ENCODE measurements around the gene C6orf163.

Gene C6orf163

GRCh38 chr6:87357479-87358196 is 13.0 kb downstream of the C6orf163 start:
- no peak for DNase-seq (ENCODE audit: low spot score)

GRCh38 chr6:87364602-87365252 is 20.1 kb downstream of the C6orf163 start:
- DNase-seq (ENCODE audit: low spot score), result no peak

GRCh38 chr6:87366072-87366827 is 21.6 kb downstream of the C6orf163 start:
- no peak for DNase-seq (ENCODE audit: low spot score)

- no peak for DNase-seq (ENCODE audit: low spot score)
Measured at GRCh38 chr6:87366899-87367298, 22.3 kb downstream of the C6orf163 start.

- no peak for DNase-seq (ENCODE audit: low spot score)
Measured at GRCh38 chr6:87373377-87373776, 28.8 kb downstream of the C6orf163 start.

- DNase-seq (ENCODE audit: low spot score), result no peak
Measured at GRCh38 chr6:87375315-87375714, 30.7 kb downstream of the C6orf163 start.

- DNase-seq (ENCODE audit: low spot score), result no peak
Measured at GRCh38 chr6:87376643-87377042, 32.0 kb downstream of the C6orf163 start.

- DNase-seq (ENCODE audit: low spot score), result peak; percentile 13
Measured at GRCh38 chr6:87378947-87379346, 34.3 kb downstream of the C6orf163 start.

GRCh38 chr6:87382861-87383260 is 38.2 kb downstream of the C6orf163 start:
- DNase-seq (ENCODE audit: low spot score), result no peak

GRCh38 chr6:87384038-87384437 is 39.4 kb downstream of the C6orf163 start:
- no peak for DNase-seq (ENCODE audit: low spot score)

GRCh38 chr6:87384449-87384848 is 39.8 kb downstream of the C6orf163 start:
- no peak for DNase-seq (ENCODE audit: low spot score)

- peak; percentile 28 for DNase-seq (ENCODE audit: low spot score)
Measured at GRCh38 chr6:87391334-87391733, 46.7 kb downstream of the C6orf163 start.

GRCh38 chr6:87393026-87393622 is 48.5 kb downstream of the C6orf163 start:
- peak; percentile 48 for DNase-seq (ENCODE audit: low spot score)

GRCh38 chr6:87395431-87395830 is 50.8 kb downstream of the C6orf163 start:
- DNase-seq (ENCODE audit: low spot score), result no peak

GRCh38 chr6:87396595-87397392 is 52.2 kb downstream of the C6orf163 start:
- peak; percentile 27 for DNase-seq (ENCODE audit: low spot score)

- DNase-seq (ENCODE audit: low spot score), result no peak
Measured at GRCh38 chr6:87397656-87398055, 53.0 kb downstream of the C6orf163 start.

GRCh38 chr6:87401832-87402231 is 57.2 kb downstream of the C6orf163 start:
- no peak for DNase-seq (ENCODE audit: low spot score)

GRCh38 chr6:87407561-87407900 is 62.9 kb downstream of the C6orf163 start:
- DNase-seq (ENCODE audit: low spot score), result no peak

GRCh38 chr6:87407901-87408720 is 63.5 kb downstream of the C6orf163 start, which contains the start of gene CFAP206:
Gene CFAP206 (plus strand): TSS chr6:87407972. CDS start chr6:87409840, 1,868 bp downstream.
- DNase-seq (ENCODE audit: low spot score), result peak; percentile 90

- no peak for DNase-seq (ENCODE audit: low spot score)
Measured at GRCh38 chr6:87408721-87409155, 64.1 kb downstream of the C6orf163 start.

All from germinal center (tissue), 1 donor.